ENCODE data around the gene TIMM8B.

Gene TIMM8B

DNA sequence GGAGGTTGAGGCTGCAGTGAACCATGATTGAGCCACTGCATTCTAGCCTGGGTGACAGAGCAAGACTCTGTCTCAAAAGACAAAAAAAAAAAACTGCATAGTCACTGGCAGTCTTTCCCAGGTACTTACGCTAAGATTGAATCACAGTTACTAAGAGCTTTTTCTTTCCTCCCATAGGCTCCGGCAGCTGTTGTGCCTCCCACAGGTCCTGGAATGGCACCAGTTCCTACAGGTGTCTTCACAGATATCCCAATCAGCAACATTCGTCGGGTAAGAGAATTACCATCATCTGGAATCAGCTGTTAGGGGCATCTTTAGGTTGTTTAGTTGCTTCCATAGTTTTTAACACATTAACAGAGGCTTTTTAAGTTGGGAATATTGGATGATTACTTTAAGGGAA, 41.6 kb downstream of the TIMM8B start:
- no peak for TF ChIP-seq CTCF (IDR thresholded peaks at IDR 0.05; ENCODE audit: extremely low read depth, missing control alignments)
- DNase-seq (ENCODE audit: low spot score): no peak

DNA sequence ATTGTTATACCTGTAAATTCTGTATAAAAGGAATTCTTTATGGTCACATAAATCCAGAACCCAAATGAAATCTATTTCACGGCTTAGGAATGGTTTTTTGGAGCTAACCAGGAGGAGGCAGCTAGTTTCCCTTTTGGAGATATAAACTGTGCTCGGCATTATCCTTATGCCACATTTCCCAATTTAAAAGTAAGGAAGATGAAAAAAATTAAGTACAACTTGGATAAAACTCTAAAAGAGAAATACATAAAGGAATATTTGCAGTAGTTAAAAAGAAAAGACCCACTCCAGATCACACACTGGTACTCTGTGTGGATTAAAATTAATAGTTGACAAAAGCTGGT, 43.6 kb downstream of the TIMM8B start:
- no peak for TF ChIP-seq CTCF (IDR thresholded peaks at IDR 0.05; ENCODE audit: extremely low read depth, missing control alignments)
- no peak for DNase-seq (ENCODE audit: low spot score)

GRCh38 chr11:112042161-112042960, 44.2 kb downstream of the TIMM8B start:
- no peak for TF ChIP-seq CTCF (IDR thresholded peaks at IDR 0.05; ENCODE audit: extremely low read depth, missing control alignments)
- no peak for DNase-seq (ENCODE audit: low spot score)

DNA sequence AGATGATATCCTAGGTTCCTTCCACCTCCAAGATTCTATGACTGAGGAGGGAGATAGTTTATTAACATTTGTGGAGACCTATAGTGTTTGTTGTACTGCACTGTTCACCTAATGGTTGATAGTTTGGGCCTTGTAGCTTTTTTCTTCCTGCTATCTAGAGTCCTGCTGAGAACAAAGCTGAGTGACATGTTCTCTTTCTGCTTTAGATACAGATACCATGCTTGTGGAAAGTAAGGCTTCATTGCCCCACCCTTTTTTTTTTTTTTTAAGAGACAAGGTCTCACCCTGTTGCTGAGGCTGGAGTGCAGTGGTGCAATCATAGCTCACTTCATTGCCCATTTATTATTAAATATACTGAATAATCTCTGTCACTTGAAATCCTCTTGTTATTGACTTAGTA, 49.0 kb downstream of the TIMM8B start:
- DNase-seq (ENCODE audit: low spot score): no peak

More for the DNA sequence above, 49.0 kb downstream of the TIMM8B start:
- TF ChIP-seq CTCF (IDR thresholded peaks at IDR 0.05; ENCODE audit: extremely low read depth, missing control alignments): no peak

All from GM20000 (cell line).